GM23338 (cell line): ENCODE results near the gene PRSS50. TPM values are rescaled to one million over a fixed set of nuclear protein-coding genes. Genes with fewer than 3 reads are reported as not detected.

Experiments used
- ATAC-seq: fragments of 200-7000 bp; cut with Tn5 transposase; 3 replicates; pipeline ENCODE4 v1.9.1; 2020
- DNase-seq: peaks from one replicate; pipeline ENCODE4 v3.0.0-alpha.2; 2015; ENCODE audit warnings: low spot score
- H2AFZ ChIP-seq: fragments of 200-600 bp; sonication (generic); 2 replicates; pipeline ENCODE4 v1.8.0; 2016; ENCODE audit warnings: antibody characterized with exemption, mild to moderate bottlenecking, moderate library complexity
- H3F3A ChIP-seq: fragments of 200-600 bp; sonication (generic); replicated peaks from 2 replicates; pipeline ENCODE4 v1.8.0; 2017; ENCODE audit warnings: antibody characterized with exemption, mixed run types, low read depth
- H3K27ac ChIP-seq: fragments of 200-600 bp; sonication (generic); 2 replicates; pipeline ENCODE4 v1.6.1; 2016; ENCODE audit warnings: low read depth
- H3K27me3 ChIP-seq: fragments of 200-600 bp; sonication (generic); 2 replicates; pipeline ENCODE4 v1.8.0; 2016; ENCODE audit warnings: mild to moderate bottlenecking, mixed run types, moderate library complexity; ENCODE audit not compliant: insufficient read depth
- H3K36me3 ChIP-seq: fragments of 200-600 bp; sonication (generic); 2 replicates; pipeline ENCODE4 v1.8.0; 2016; ENCODE audit warnings: mild to moderate bottlenecking; ENCODE audit not compliant: insufficient read depth
- H3K4me1 ChIP-seq: fragments of 200-600 bp; sonication (generic); 2 replicates; pipeline ENCODE4 v1.8.0; 2016; ENCODE audit warnings: mild to moderate bottlenecking, moderate library complexity; ENCODE audit not compliant: insufficient read depth
- H3K4me2 ChIP-seq: fragments of 200-600 bp; sonication (generic); 2 replicates; pipeline ENCODE4 v1.7.1; 2017; ENCODE audit warnings: mixed run types
- H3K4me3 ChIP-seq: fragments of 200-600 bp; sonication (generic); 2 replicates; pipeline ENCODE4 v1.6.1; 2016; ENCODE audit warnings: mixed run types
- H3K79me2 ChIP-seq: fragments of 200-600 bp; sonication (generic); replicated peaks from 2 replicates; pipeline ENCODE4 v1.8.0; 2017; ENCODE audit warnings: mild to moderate bottlenecking; ENCODE audit not compliant: insufficient read depth
- H3K9me2 ChIP-seq: fragments of 200-600 bp; sonication (generic); 2 replicates; pipeline ENCODE4 v1.8.0; 2017; ENCODE audit not compliant: insufficient read depth
- H4K20me1 ChIP-seq: fragments of 200-600 bp; sonication (generic); replicated peaks from 2 replicates; pipeline ENCODE4 v1.8.0; 2017; ENCODE audit warnings: mild to moderate bottlenecking; ENCODE audit not compliant: insufficient read depth
- H3K27ac Mint-ChIP-seq: 2 replicates; pipeline ENCODE4 v1.8.0; 2020; ENCODE audit warnings: inconsistent platforms, mild to moderate bottlenecking, moderate library complexity, mixed read lengths
- H3K27me3 Mint-ChIP-seq: 3 replicates; pipeline ENCODE4 v1.8.0; 2022; ENCODE audit warnings: low read depth, mild to moderate bottlenecking, moderate library complexity, mixed read lengths, inconsistent platforms; ENCODE audit not compliant: insufficient read depth, poor library complexity
- H3K36me3 Mint-ChIP-seq: 3 replicates; pipeline ENCODE4 v1.8.0; 2021; ENCODE audit warnings: low read depth, mild to moderate bottlenecking, inconsistent platforms, moderate library complexity, mixed read lengths
- H3K4me1 Mint-ChIP-seq: 3 replicates; pipeline ENCODE4 v1.8.0; 2020; ENCODE audit warnings: mild to moderate bottlenecking, inconsistent platforms, mixed read lengths
- H3K4me3 Mint-ChIP-seq: 3 replicates; pipeline ENCODE4 v1.8.0; 2021; ENCODE audit warnings: moderate library complexity, mild to moderate bottlenecking, inconsistent platforms, mixed read lengths
- H3K9me3 Mint-ChIP-seq: 3 replicates; pipeline ENCODE4 v1.8.0; 2020; ENCODE audit warnings: moderate library complexity, mild to moderate bottlenecking, inconsistent platforms, mixed read lengths
- CREB1 ChIP-seq: fragments of 250-450 bp; sonication (Bioruptor Pico); IDR thresholded peaks from 2 replicates; pipeline ENCODE4 v1.5.0; 2020; ENCODE audit warnings: low read depth, mild to moderate bottlenecking, moderate library complexity
- EZH2 ChIP-seq: fragments of 200-600 bp; sonication (generic); IDR thresholded peaks from one replicate; pipeline ENCODE4 v1.8.0; 2017; ENCODE audit warnings: antibody characterized with exemption, mild to moderate bottlenecking, low read depth; ENCODE audit not compliant: unreplicated experiment
- EZH2phosphoT487 ChIP-seq: fragments of 200-600 bp; sonication (generic); IDR thresholded peaks from one replicate; pipeline ENCODE4 v1.8.1; 2018; ENCODE audit warnings: antibody characterized with exemption; ENCODE audit not compliant: unreplicated experiment
- NANOG ChIP-seq: IDR thresholded peaks from 2 replicates; pipeline ENCODE4 v1.6.1; 2016; ENCODE audit warnings: antibody characterized with exemption, borderline replicate concordance
- STAT1 ChIP-seq: IDR thresholded peaks from one replicate; pipeline ENCODE4 v1.6.1; 2016; ENCODE audit warnings: antibody characterized with exemption; ENCODE audit not compliant: unreplicated experiment
- ZNF114 ChIP-seq: fragments of 250-450 bp; sonication (Bioruptor Pico); IDR thresholded peaks from 2 replicates; pipeline ENCODE4 v1.5.0; 2020; ENCODE audit warnings: mild to moderate bottlenecking, moderate library complexity
- ZNF331 ChIP-seq: fragments of 250-450 bp; sonication (Bioruptor Pico); IDR thresholded peaks from 2 replicates; pipeline ENCODE4 v1.5.0; 2020; ENCODE audit warnings: low read depth, mild to moderate bottlenecking, moderate library complexity
- polyA plus RNA-seq: library from polyadenylated mRNA; unstranded; fragments of >200 nt; fragmentation: Nextera tagmentation; extraction: Ambion mirVana; gene quantifications from 2 replicates; pipeline ENCODE4 v1.2.1, GENCODE V29; 2016
- total RNA-seq: library from RNA; depleted of rRNA; stranded (reverse); fragments of >200 nt; shearing (Covaris generic); gene quantifications from 2 replicates; pipeline ENCODE4 v1.2.3, GENCODE V29; 2014
- TF ChIP-seq, protein P1 (sequence below): IDR thresholded peaks from 2 replicates; pipeline ENCODE4 v1.6.1; 2016; ENCODE audit warnings: antibody characterized with exemption
- TF ChIP-seq, protein P2 (sequence below): IDR thresholded peaks from one replicate; pipeline ENCODE4 v1.6.1; 2018; ENCODE audit warnings: antibody characterized with exemption; ENCODE audit not compliant: unreplicated experiment

PRSS50 gene
- total and polyA plus RNA-seq, 2 experiments from 2014 or later: 0.60 to 1.5 TPM

DNA sequence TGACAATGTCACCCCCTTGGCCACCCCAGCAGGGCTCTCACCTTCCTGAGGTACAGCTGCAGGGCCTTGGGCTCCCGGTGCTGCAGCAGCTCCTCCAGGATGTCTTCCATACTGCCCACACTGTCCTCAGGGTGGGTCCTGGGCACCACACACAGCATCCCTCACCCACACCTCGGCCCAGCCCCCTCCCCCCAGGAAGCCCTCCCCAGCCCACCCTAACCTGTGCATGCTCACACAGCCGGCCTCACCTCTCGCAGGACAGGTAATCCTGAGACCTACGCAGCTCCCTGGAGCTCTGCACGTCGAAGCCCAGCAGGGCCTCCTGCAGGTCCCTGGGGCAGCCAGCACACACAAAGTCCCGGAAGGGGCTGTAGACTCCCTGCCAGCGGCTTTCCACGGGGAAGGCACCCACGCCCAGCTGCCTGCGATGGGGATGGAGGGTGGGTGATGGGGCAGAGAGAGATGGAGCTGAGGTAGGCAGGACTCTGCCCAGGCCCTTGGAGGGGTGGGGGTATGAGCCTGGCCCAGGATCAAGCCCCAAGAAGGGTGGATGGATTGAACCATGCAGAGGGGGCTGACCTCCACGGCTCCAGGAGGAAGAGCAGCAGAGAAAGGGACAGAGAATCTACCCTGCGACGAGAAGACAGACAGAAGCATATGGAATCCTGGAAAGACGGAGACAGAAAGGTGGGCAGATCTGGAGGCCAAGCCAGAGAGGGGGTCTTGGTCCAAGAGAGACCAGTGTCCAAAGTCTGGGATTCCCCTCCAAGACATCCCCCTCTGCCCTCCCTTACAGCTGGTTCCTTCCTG lies 40.9 kb downstream of the PRSS50 start:
- Histone ChIP-seq H3K4me2 (no peak overlapping the region), H3K27ac (no peak overlapping the region), H2AFZ (no peak overlapping the region), H3K4me1 (no peaks in the 10 kb centered on the region), H4K20me1 (no peaks in the 10 kb centered on the region; the same call in 1 of the 2 replicates), H3K4me3 (no peak overlapping the region), H3K27me3 (no peaks in the 10 kb centered on the region), H3K36me3 (no peaks in the 10 kb centered on the region), H3F3A (no peaks in the 10 kb centered on the region), H3K79me2 (no peaks in the 10 kb centered on the region), H3K9me2 (0 out of 2 replicates have a peak, but pooled peaks cover 4% of the 10 kb centered on the region)
- Mint-ChIP-seq H3K27me3 (peaks cover 15% of the 10 kb centered on the region), H3K27ac (no peak overlapping the region), H3K9me3 (no peaks in the 10 kb centered on the region), H3K36me3 (peaks cover 4% of the 10 kb centered on the region), H3K4me1 (no peaks in the 10 kb centered on the region; the same call in 2 of the 3 replicates), H3K4me3 (no peak overlapping the region)
- ATAC-seq: no peak
- DNase-seq: no peak
- TF ChIP-seq NANOG: no peak
- no peak for TF ChIP-seq STAT1
- TF ChIP-seq, protein P1, sequence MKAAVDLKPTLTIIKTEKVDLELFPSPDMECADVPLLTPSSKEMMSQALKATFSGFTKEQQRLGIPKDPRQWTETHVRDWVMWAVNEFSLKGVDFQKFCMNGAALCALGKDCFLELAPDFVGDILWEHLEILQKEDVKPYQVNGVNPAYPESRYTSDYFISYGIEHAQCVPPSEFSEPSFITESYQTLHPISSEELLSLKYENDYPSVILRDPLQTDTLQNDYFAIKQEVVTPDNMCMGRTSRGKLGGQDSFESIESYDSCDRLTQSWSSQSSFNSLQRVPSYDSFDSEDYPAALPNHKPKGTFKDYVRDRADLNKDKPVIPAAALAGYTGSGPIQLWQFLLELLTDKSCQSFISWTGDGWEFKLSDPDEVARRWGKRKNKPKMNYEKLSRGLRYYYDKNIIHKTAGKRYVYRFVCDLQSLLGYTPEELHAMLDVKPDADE: no peak
- no peak for TF ChIP-seq CREB1 (CRISPR knock-in tag)
- TF ChIP-seq ZNF331 (CRISPR knock-in tag): no peak
- TF ChIP-seq, protein P2, sequence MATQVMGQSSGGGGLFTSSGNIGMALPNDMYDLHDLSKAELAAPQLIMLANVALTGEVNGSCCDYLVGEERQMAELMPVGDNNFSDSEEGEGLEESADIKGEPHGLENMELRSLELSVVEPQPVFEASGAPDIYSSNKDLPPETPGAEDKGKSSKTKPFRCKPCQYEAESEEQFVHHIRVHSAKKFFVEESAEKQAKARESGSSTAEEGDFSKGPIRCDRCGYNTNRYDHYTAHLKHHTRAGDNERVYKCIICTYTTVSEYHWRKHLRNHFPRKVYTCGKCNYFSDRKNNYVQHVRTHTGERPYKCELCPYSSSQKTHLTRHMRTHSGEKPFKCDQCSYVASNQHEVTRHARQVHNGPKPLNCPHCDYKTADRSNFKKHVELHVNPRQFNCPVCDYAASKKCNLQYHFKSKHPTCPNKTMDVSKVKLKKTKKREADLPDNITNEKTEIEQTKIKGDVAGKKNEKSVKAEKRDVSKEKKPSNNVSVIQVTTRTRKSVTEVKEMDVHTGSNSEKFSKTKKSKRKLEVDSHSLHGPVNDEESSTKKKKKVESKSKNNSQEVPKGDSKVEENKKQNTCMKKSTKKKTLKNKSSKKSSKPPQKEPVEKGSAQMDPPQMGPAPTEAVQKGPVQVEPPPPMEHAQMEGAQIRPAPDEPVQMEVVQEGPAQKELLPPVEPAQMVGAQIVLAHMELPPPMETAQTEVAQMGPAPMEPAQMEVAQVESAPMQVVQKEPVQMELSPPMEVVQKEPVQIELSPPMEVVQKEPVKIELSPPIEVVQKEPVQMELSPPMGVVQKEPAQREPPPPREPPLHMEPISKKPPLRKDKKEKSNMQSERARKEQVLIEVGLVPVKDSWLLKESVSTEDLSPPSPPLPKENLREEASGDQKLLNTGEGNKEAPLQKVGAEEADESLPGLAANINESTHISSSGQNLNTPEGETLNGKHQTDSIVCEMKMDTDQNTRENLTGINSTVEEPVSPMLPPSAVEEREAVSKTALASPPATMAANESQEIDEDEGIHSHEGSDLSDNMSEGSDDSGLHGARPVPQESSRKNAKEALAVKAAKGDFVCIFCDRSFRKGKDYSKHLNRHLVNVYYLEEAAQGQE: no peak
- TF ChIP-seq EZH2phosphoT487: no peak
- no peak for TF ChIP-seq ZNF114

DNA sequence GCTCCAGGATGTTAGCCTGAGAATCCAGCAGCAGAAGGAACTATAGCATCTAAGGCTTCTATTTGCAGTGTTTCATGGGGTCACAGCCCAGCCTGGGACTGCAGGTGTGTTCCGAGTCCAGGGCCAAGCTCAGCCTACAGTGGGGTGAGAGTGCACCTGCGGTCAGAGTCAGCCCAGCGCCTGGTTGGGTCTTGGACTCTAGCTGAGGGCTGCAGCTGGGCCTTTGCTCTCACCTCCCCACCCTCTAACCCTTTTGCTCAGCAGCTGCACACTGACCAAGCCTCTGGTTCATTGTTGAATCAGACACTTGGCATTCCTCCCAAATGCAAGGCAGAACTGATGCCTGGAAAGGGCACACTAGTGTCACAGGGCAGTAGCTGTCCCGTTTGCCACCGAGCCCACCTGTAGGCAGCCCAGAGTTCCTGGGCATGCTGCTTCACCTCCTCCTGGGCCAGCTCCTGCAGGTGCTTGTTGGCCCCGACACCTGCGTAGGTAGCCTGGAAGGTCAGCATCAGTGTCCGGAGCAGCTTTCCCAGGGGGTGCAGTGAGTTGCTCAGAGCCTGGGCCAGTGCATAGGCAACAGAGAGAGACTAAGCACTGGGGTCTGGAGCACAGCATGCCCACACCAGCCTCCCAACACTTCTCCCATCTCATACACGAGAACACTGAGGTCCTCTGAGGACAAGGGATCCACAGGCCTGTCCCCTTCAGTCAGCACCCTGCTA lies 41.7 kb downstream of the PRSS50 start:
- Histone ChIP-seq H3K9me2 (0 out of 2 replicates have a peak, but pooled peaks cover 4% of the 10 kb centered on the region), H3K79me2 (no peaks in the 10 kb centered on the region), H2AFZ (no peak overlapping the region), H3K27ac (no peak overlapping the region), H3K27me3 (no peaks in the 10 kb centered on the region), H4K20me1 (no peaks in the 10 kb centered on the region; the same call in 1 of the 2 replicates), H3K4me1 (no peaks in the 10 kb centered on the region), H3K36me3 (no peaks in the 10 kb centered on the region), H3K4me3 (no peak overlapping the region), H3K4me2 (no peak overlapping the region), H3F3A (no peaks in the 10 kb centered on the region)
- ATAC-seq: no peak
- Mint-ChIP-seq H3K27me3 (peaks cover 14% of the 10 kb centered on the region), H3K36me3 (peaks cover 4% of the 10 kb centered on the region), H3K9me3 (no peaks in the 10 kb centered on the region), H3K27ac (no peak overlapping the region), H3K4me3 (no peak overlapping the region), H3K4me1 (no peaks in the 10 kb centered on the region; the same call in 2 of the 3 replicates)
- no peak for DNase-seq
- TF ChIP-seq EZH2 (no peak), EZH2phosphoT487 (no peak)
